Upper lobe of right lung (tissue), 1 donor: Measurements from ENCODE around the gene ANAPC2. TPM values are rescaled to one million over a fixed set of nuclear protein-coding genes. Genes with fewer than 3 reads are reported as not detected.

Source experiments
- ATAC-seq: fragments of 200-7000 bp; cut with Tn5 transposase; one replicate; pipeline ENCODE4 v1.9.1; 2020; ENCODE audit warnings: mild to moderate bottlenecking, moderate library complexity
- DNase-seq: peaks from one replicate; pipeline ENCODE4 v3.0.0-alpha.2; 2020
- H3K27ac ChIP-seq: fragments of 200-600 bp; one replicate; pipeline ENCODE4 v1.8.0; 2022
- H3K27me3 ChIP-seq: fragments of 200-600 bp; one replicate; pipeline ENCODE4 v1.8.0; 2022; ENCODE audit warnings: mild to moderate bottlenecking
- H3K36me3 ChIP-seq: fragments of 200-600 bp; one replicate; pipeline ENCODE4 v1.8.0; 2022
- H3K4me1 ChIP-seq: fragments of 200-600 bp; one replicate; pipeline ENCODE4 v1.8.0; 2022
- H3K4me3 ChIP-seq: fragments of 200-600 bp; one replicate; pipeline ENCODE4 v1.8.0; 2022; ENCODE audit warnings: mild to moderate bottlenecking
- H3K9me3 ChIP-seq: fragments of 200-600 bp; one replicate; pipeline ENCODE4 v1.8.0; 2022
- intact Hi-C: fragments of 100-400 bp; cut with DNase I; formaldehyde crosslinking; loops from one replicate; pipeline ENCODE4 v1.11.0; 2022
- total RNA-seq: library from RNA; stranded (reverse); fragmentation: NEBNext Ultra II Directional; extraction: Animal tissue kit (Norgen Biotek cat#: 25700); gene quantifications from one replicate; pipeline ENCODE4 v1.2.1, GENCODE V29; 2021
- TF ChIP-seq, protein P1 (sequence below): fragments of 200-600 bp; IDR thresholded peaks from one replicate; pipeline ENCODE4 v1.8.0; 2022; ENCODE audit warnings: antibody characterized with exemption
- donor health status: DM: no; HTN: yes; CAD: no; lungs with severe emphysema.

Gene ANAPC2
- total RNA-seq, 1 donor from 2014 or later = 51.4 TPM

DNA sequence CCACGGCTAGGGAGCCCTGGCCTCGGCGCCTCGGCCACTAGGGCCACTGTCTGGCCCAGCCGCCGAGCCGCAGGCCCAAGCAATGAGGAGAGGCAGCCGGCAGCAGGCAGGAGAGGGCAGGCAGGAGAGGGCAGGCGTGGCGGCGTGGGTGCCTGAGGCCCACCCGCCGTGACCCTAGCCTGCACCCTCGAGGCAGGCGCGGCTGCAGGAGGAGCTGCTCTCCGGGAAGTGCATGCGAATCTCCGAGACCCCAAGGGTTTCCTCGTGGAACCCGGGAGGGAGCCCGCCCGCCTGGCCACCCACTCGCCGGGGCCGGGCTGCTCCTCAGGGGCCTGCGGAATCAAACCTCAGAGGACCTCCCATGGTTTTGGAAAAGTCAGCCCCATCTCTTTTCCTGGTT lies 40.1 kb downstream of the ANAPC2 start:
- H3K4me1 ChIP-seq = no peaks in the 10 kb centered on the region
- intact Hi-C loops = no loop called here
- no peak overlapping the region for H3K27ac ChIP-seq
- ATAC-seq (no peak), DNase-seq (no peak)
- H3K4me3 ChIP-seq = no peak overlapping the region
- no peaks in the 10 kb centered on the region for H3K36me3 ChIP-seq
- H3K9me3 ChIP-seq = no peaks in the 10 kb centered on the region
- peaks cover 16% of the 10 kb centered on the region for H3K27me3 ChIP-seq
- TF ChIP-seq, protein P1, sequence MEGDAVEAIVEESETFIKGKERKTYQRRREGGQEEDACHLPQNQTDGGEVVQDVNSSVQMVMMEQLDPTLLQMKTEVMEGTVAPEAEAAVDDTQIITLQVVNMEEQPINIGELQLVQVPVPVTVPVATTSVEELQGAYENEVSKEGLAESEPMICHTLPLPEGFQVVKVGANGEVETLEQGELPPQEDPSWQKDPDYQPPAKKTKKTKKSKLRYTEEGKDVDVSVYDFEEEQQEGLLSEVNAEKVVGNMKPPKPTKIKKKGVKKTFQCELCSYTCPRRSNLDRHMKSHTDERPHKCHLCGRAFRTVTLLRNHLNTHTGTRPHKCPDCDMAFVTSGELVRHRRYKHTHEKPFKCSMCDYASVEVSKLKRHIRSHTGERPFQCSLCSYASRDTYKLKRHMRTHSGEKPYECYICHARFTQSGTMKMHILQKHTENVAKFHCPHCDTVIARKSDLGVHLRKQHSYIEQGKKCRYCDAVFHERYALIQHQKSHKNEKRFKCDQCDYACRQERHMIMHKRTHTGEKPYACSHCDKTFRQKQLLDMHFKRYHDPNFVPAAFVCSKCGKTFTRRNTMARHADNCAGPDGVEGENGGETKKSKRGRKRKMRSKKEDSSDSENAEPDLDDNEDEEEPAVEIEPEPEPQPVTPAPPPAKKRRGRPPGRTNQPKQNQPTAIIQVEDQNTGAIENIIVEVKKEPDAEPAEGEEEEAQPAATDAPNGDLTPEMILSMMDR = no peak

DNA sequence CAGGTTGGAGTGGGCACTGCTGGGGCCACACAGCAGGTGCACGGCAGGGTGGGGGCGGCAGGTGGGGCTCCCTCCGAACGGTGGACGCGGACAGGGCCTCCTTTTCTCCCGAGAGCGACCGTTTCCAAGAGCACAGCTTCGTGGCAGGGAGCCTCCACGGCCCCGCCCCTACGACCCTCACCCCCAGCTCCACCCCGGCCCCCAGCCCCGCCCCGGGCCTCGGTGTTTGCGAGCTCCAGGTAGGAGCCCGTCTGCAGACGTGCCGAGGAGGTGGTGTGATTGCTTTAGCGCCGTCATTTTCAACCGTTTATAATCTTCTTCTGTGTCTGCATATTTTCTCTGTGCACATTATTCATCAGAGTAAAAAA lies 40.6 kb downstream of the ANAPC2 start:
- DNase-seq = no peak
- Histone ChIP-seq H3K9me3 (no peaks in the 10 kb centered on the region), H3K27ac (no peak overlapping the region), H3K27me3 (peaks cover 21% of the 10 kb centered on the region), H3K36me3 (no peaks in the 10 kb centered on the region), H3K4me1 (no peaks in the 10 kb centered on the region), H3K4me3 (no peak overlapping the region)
- TF ChIP-seq, protein P1 = no peak
- intact Hi-C loops = no loop called here
- ATAC-seq = no peak

DNA sequence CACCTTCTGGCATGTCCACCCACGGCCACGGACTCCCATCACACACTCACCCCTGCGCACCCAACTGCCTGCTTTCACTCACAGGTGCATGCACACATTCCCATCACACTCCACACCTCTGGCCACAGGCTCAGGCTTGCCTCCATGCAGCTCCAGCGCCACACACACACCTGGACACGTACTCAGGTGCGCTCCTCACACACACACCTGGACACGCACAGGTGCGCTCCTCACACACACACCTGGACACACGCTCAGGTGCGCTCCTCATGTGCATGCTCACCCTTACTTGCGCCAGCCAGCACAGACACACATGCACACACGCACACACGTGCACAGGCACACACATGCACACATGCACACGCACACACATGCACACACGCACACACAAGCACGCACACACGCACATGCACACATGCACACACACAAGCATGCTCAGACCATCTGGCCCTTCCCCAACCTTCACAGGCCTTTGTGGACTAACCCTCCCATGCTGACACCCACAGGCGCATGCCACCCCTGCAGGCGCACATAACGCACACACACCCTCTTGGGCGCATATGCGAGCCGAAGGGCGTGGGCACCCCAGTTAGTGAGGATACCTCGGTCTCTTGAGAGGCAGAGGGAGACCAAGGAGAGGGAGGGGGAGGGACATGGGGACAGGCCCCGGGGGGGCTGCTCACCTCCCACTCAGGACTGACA lies 41.1 kb downstream of the ANAPC2 start:
- ATAC-seq = no peak
- H3K27me3 ChIP-seq = peaks cover 26% of the 10 kb centered on the region
- H3K4me1 ChIP-seq = no peaks in the 10 kb centered on the region
- no peaks in the 10 kb centered on the region for H3K36me3 ChIP-seq
- no peak overlapping the region for H3K27ac ChIP-seq
- no peaks in the 10 kb centered on the region for H3K9me3 ChIP-seq
- TF ChIP-seq, protein P1 = no peak
- no peak for DNase-seq
- intact Hi-C loops = no loop called here
- no peak overlapping the region for H3K4me3 ChIP-seq

DNA sequence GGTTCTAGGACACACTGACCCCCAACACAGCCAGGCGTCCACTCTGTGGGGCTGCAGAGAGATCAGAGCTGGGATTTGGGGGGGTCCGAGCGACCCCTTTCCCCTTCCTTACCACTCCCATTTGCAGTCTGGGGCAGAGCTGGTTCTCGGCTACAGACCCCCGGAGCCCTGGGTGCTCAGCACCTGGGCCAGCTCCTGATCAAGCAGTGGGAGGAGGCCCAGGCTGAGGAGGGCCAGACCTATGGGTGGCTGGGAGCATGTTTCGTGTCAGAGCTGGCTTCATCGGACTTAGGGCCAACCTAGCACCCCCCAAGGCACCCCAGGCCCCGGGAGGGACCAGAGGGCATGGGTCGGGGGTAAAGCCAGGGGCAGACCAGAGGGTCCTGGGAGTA lies 41.8 kb downstream of the ANAPC2 start:
- Histone ChIP-seq H3K27ac (no peak overlapping the region), H3K9me3 (no peaks in the 10 kb centered on the region), H3K4me3 (no peak overlapping the region), H3K36me3 (no peaks in the 10 kb centered on the region), H3K27me3 (peaks cover 27% of the 10 kb centered on the region), H3K4me1 (no peaks in the 10 kb centered on the region)
- ATAC-seq (no peak), DNase-seq (peak; percentile 52)
- TF ChIP-seq, protein P1 = no peak
- intact Hi-C loops = no loop called here

DNA sequence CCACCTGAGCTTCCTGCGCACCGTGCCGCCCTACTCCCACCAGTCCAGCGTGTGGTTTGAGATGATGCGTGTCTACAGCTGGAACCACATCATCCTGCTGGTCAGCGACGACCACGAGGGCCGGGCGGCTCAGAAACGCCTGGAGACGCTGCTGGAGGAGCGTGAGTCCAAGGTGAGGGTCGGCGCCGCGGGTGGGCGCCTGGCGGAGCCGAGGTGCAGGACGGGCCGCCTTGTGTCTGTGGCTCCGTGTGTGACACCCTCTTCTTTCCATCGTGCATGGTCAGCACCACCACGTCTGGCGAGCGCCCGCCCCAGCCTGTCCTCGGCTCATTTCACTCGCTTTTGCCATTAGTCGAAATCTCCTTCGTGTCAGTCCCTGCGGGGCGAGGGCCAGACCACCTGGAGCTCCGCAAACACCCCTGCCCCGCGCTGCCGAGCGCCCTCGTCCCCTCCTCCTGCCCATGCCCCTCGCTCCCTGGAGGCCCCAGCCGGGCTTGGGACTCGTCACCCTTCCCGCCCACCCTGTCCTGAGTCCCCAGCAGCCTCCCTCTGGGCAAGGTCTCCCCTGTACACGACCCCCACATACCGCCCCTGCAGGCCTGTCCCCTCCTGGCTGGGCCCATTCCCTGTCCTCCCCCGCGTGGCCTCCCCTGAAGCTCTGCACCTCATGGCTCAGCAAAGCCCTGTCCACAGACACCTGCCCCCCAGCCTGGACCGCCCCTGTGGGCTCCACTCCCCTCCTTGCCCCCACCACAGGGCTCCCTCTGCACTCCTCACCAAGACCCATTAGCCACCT lies 42.4 kb downstream of the ANAPC2 start:
- H3K27me3 ChIP-seq = peaks cover 31% of the 10 kb centered on the region
- TF ChIP-seq, protein P1 = no peak
- H3K36me3 ChIP-seq = no peaks in the 10 kb centered on the region
- H3K4me3 ChIP-seq = no peak overlapping the region
- peak; percentile 52 for DNase-seq
- intact Hi-C loops = no loop called here
- ATAC-seq = no peak
- H3K27ac ChIP-seq = no peak overlapping the region
- no peaks in the 10 kb centered on the region for H3K4me1 ChIP-seq
- no peaks in the 10 kb centered on the region for H3K9me3 ChIP-seq
